Mesothelial cell of epicardium (in vitro differentiated cells): ENCODE data around the gene KMT2D. TPM values are rescaled to one million over a fixed set of nuclear protein-coding genes. Genes with fewer than 3 reads are reported as not detected.
A peak's percentile ranks its signal among the peaks of the same experiment; 100 is the strongest.

Experiments
- DNase-seq, 2 experiments: peaks; one replicate each; pipeline ENCODE4 v3.0.0; 2021; ENCODE audit warnings: low spot score in 2 of 2; ENCODE audit not compliant: unreplicated experiment in 2 of 2
- H3K27ac Mint-ChIP-seq: 2 replicates; pipeline ENCODE4 v1.8.0; 2021; ENCODE audit warnings: mixed read lengths
- H3K27me3 Mint-ChIP-seq: 2 replicates; pipeline ENCODE4 v1.8.0; 2021; ENCODE audit warnings: low read depth, mixed read lengths
- H3K36me3 Mint-ChIP-seq: 2 replicates; pipeline ENCODE4 v1.8.0; 2021; ENCODE audit warnings: mixed read lengths
- H3K4me1 Mint-ChIP-seq: 2 replicates; pipeline ENCODE4 v1.8.0; 2021; ENCODE audit warnings: mixed read lengths
- H3K4me3 Mint-ChIP-seq: 2 replicates; pipeline ENCODE4 v1.8.0; 2021; ENCODE audit warnings: mild to moderate bottlenecking, moderate library complexity, mixed read lengths
- H3K9me3 Mint-ChIP-seq: 2 replicates; pipeline ENCODE4 v1.8.0; 2021; ENCODE audit warnings: mixed read lengths
- CTCF ChIP-seq: fragments of 200-600 bp; sonication (generic); IDR thresholded peaks from one replicate; pipeline ENCODE4 v1.5.0; 2021; ENCODE audit warnings: antibody characterized with exemption; ENCODE audit not compliant: unreplicated experiment
- total RNA-seq: library from RNA; stranded (reverse); gene quantifications from 3 replicates; pipeline ENCODE4 v1.2.1, GENCODE V29; 2021

Gene KMT2D
- total RNA-seq, 1 donor from 2014 or later = 136 TPM

- no peak for DNase-seq
- Mint-ChIP-seq H3K4me3 (no peak within 1 kb of the TSS), H3K27me3 (peaks cover 66% of the 10 kb centered on the region), H3K9me3 (no peaks in the 10 kb centered on the region), H3K27ac (no peak within 1 kb of the TSS), H3K4me1 (peaks cover 27% of the 10 kb centered on the region), H3K36me3 (peaks cover 24% of the 10 kb centered on the region)
- no peak for TF ChIP-seq CTCF
Measured at GRCh38 chr12:49094160-49094974, 33.8 kb upstream of the KMT2D start, which contains the start of gene DHH. Gene DHH (minus strand): TSS chr12:49094801. CDS start chr12:49094512, 289 bp downstream.

- H3K36me3 Mint-ChIP-seq = peaks cover 24% of the 10 kb centered on the region
- H3K9me3 Mint-ChIP-seq = no peaks in the 10 kb centered on the region
- H3K27me3 Mint-ChIP-seq = peaks cover 72% of the 10 kb centered on the region
- no peak overlapping the region for H3K27ac Mint-ChIP-seq
- no peak for DNase-seq
- TF ChIP-seq CTCF = no peak
- H3K4me3 Mint-ChIP-seq = no peak overlapping the region
- peaks cover 27% of the 10 kb centered on the region for H3K4me1 Mint-ChIP-seq
Measured at GRCh38 chr12:49093792-49094159, 33.2 kb upstream of the KMT2D start.

GRCh38 chr12:49092816-49093406 lies 32.3 kb upstream of the KMT2D start:
- DNase-seq = no peak
- Mint-ChIP-seq H3K27ac (no peak overlapping the region), H3K9me3 (no peaks in the 10 kb centered on the region), H3K4me1 (peaks cover 34% of the 10 kb centered on the region), H3K27me3 (peaks cover 80% of the 10 kb centered on the region), H3K36me3 (peaks cover 15% of the 10 kb centered on the region), H3K4me3 (no peak overlapping the region)
- no peak for TF ChIP-seq CTCF

GRCh38 chr12:49092086-49092815 lies 31.7 kb upstream of the KMT2D start:
- Mint-ChIP-seq H3K36me3 (peaks cover 12% of the 10 kb centered on the region), H3K27me3 (peaks cover 84% of the 10 kb centered on the region), H3K9me3 (no peaks in the 10 kb centered on the region), H3K4me3 (peak overlapping the region; percentile 10), H3K27ac (no peak overlapping the region), H3K4me1 (peaks cover 34% of the 10 kb centered on the region)
- peak in 1 of 2 experiments; percentile 64 for DNase-seq
- no peak for TF ChIP-seq CTCF

- TF ChIP-seq CTCF = no peak
- peaks cover 89% of the 10 kb centered on the region for H3K27me3 Mint-ChIP-seq
- H3K36me3 Mint-ChIP-seq = peaks cover 12% of the 10 kb centered on the region
- H3K9me3 Mint-ChIP-seq = no peaks in the 10 kb centered on the region
- no peak overlapping the region for H3K27ac Mint-ChIP-seq
- no peak for DNase-seq
- peak overlapping the region; percentile 10 for H3K4me3 Mint-ChIP-seq
- peaks cover 34% of the 10 kb centered on the region for H3K4me1 Mint-ChIP-seq
Measured at GRCh38 chr12:49091836-49092085, 31.2 kb upstream of the KMT2D start.
